Fibroblast of lung (primary cell): Measurements from ENCODE around the gene PIK3R6. TPM values are rescaled to one million over a fixed set of nuclear protein-coding genes. Genes with fewer than 3 reads are reported as not detected.

Experiments used
- DNase-seq, 2 donors: peaks; one replicate each; pipeline versions ENCODE4 v3.0.0 to v3.0.0-alpha.2; 2010; ENCODE audit warnings: low read depth in 2 of 2
- H2AFZ ChIP-seq: 2 replicates; pipeline ENCODE4 v1.5.1; 2012; ENCODE audit warnings: low read length, control low read depth, inconsistent platforms
- H3K27ac ChIP-seq: 2 replicates; pipeline ENCODE4 v1.5.1; 2011; ENCODE audit warnings: low read length, control low read depth; ENCODE audit not compliant: insufficient read depth
- H3K27me3 ChIP-seq: 2 replicates; pipeline ENCODE4 v1.5.1; 2011; ENCODE audit warnings: mild to moderate bottlenecking, low read length; ENCODE audit not compliant: control insufficient read depth, insufficient read depth
- H3K36me3 ChIP-seq: 2 replicates; pipeline ENCODE4 v1.5.1; 2011; ENCODE audit warnings: low read length; ENCODE audit not compliant: control insufficient read depth, insufficient read depth
- H3K4me1 ChIP-seq: 2 replicates; pipeline ENCODE4 v1.5.1; 2011; ENCODE audit warnings: low read length; ENCODE audit not compliant: control insufficient read depth, insufficient read depth; ENCODE audit errors: extremely low read depth
- H3K4me2 ChIP-seq: 2 replicates; pipeline ENCODE4 v1.5.1; 2011; ENCODE audit warnings: low read length, control low read depth; ENCODE audit not compliant: insufficient read depth; ENCODE audit errors: extremely low read depth
- H3K4me3 ChIP-seq, 4 experiments: fragments of 200-600 bp in 1 of 4; sonication (generic) in 1 of 4; replicated peaks in 1 of 4; 2 replicates each; pipeline ENCODE4 v1.5.1; 2011 to 2016; ENCODE audit warnings: low read length in 4 of 4, low read depth in 3 of 4, mild to moderate bottlenecking in 3 of 4, control low read depth in 2 of 4, inconsistent platforms in 1 of 4, mixed read lengths in 1 of 4; ENCODE audit not compliant: insufficient read depth in 1 of 4; ENCODE audit errors: control extremely low read depth in 1 of 4
- H3K79me2 ChIP-seq: 2 replicates; pipeline ENCODE4 v1.5.1; 2012; ENCODE audit warnings: mild to moderate bottlenecking, low read length, inconsistent platforms; ENCODE audit not compliant: control insufficient read depth, insufficient read depth
- H3K9ac ChIP-seq: 2 replicates; pipeline ENCODE4 v1.5.1; 2011; ENCODE audit warnings: mild to moderate bottlenecking, low read length, control low read depth; ENCODE audit not compliant: insufficient read depth
- H3K9me3 ChIP-seq: 2 replicates; pipeline ENCODE4 v1.5.1; 2012; ENCODE audit warnings: low read depth, low read length; ENCODE audit not compliant: control insufficient read depth, insufficient read depth
- H4K20me1 ChIP-seq: 2 replicates; pipeline ENCODE4 v1.5.1; 2011; ENCODE audit warnings: low read length; ENCODE audit not compliant: control insufficient read depth, insufficient read depth; ENCODE audit errors: extremely low read depth
- CTCF ChIP-seq, 2 donors: IDR thresholded peaks in 1 of 2; conservative IDR thresholded peaks in 1 of 2; 1 replicate in 1 of 2; 2 replicates in 1 of 2; pipeline ENCODE4 v1.5.1; 2011 to 2012; ENCODE audit warnings: low read length in 2 of 2, control low read depth in 1 of 2, inconsistent platforms in 1 of 2, low read depth in 1 of 2, mild to moderate bottlenecking in 1 of 2
- EZH2 ChIP-seq: IDR thresholded peaks from 2 replicates; pipeline ENCODE4 v1.5.1; 2012; ENCODE audit warnings: low read length, control low read depth, mild to moderate bottlenecking; ENCODE audit errors: missing control alignments
- polyA plus RNA-seq, 2 donors: library from polyadenylated mRNA; depleted of rRNA in 1 of 2; stranded (reverse) in 1 of 2; unstranded in 1 of 2; fragments of >200 nt; gene quantifications; 2 replicates each; pipeline ENCODE4 v1.2.1, GENCODE V29; 2011 to 2012; ENCODE audit warnings: missing spikeins in 1 of 2
- total RNA-seq: library from RNA; depleted of rRNA; stranded (reverse); fragments of >200 nt; gene quantifications from 2 replicates; pipeline ENCODE4 v1.2.1, GENCODE V29; 2014

The PIK3R6 gene
- total and polyA plus RNA-seq, 2 donors (not counting 1 experiment from before 2014, with no cell fraction given): 0.02 TPM; not detected in 1

- no peaks in the 10 kb centered on the region for H4K20me1 ChIP-seq
- no peaks in the 10 kb centered on the region for H3K9me3 ChIP-seq
- H3K79me2 ChIP-seq: no peaks in the 10 kb centered on the region
- no peaks in the 10 kb centered on the region for H3K4me1 ChIP-seq
- no peak overlapping the region for H2AFZ ChIP-seq
- H3K9ac ChIP-seq: no peak overlapping the region
- no peaks in the 10 kb centered on the region for H3K27me3 ChIP-seq
- no peaks in the 10 kb centered on the region for H3K36me3 ChIP-seq
- no peak overlapping the region for H3K4me2 ChIP-seq
- H3K27ac ChIP-seq: no peak overlapping the region
- TF ChIP-seq CTCF (conservative IDR thresholded peaks at IDR 0.05 in 1 of 2, IDR thresholded peaks at IDR 0.05 in 1 of 2; ENCODE audit: low read depth in 1 of 2, low read length in 2 of 2) (no peak), EZH2 (no peak)
- no peak overlapping the region for H3K4me3 ChIP-seq
- DNase-seq: no peak
Measured at GRCh38 chr17:8828517-8828875, 39.0 kb downstream of the PIK3R6 start.

GRCh38 chr17:8826808-8827435, 40.6 kb downstream of the PIK3R6 start:
- TF ChIP-seq EZH2: no peak
- no peak for TF ChIP-seq CTCF (conservative IDR thresholded peaks at IDR 0.05 in 1 of 2, IDR thresholded peaks at IDR 0.05 in 1 of 2; ENCODE audit: low read depth in 1 of 2, low read length in 2 of 2)
- Histone ChIP-seq H3K36me3 (no peaks in the 10 kb centered on the region), H3K4me3 (no peak overlapping the region), H3K4me1 (no peaks in the 10 kb centered on the region), H3K27me3 (no peaks in the 10 kb centered on the region), H3K9ac (no peak overlapping the region), H4K20me1 (no peaks in the 10 kb centered on the region), H3K4me2 (no peak overlapping the region), H3K9me3 (no peaks in the 10 kb centered on the region), H2AFZ (no peak overlapping the region), H3K27ac (no peak overlapping the region), H3K79me2 (no peaks in the 10 kb centered on the region)
- no peak for DNase-seq

DNA sequence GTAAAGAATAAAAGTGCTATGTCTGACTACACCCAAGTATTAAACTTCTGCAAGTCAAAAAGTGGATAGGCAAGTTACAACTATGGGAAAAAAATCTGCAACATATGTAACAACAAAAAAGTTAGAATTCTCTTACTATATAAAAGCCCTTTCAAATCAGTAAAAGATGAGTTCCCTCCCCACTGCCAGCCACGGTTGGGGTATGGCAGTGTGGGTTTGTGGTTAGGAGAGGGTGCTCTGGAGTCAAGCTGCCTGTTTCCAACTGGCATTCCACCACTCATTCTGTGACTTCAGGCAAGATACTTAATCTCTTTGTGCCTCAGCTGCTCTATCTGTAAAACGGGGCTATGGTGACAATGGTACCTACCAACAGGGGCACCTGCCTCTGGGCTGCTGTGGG, 41.7 kb downstream of the PIK3R6 start:
- H3K36me3 ChIP-seq: no peaks in the 10 kb centered on the region
- no peak for TF ChIP-seq CTCF (conservative IDR thresholded peaks at IDR 0.05 in 1 of 2, IDR thresholded peaks at IDR 0.05 in 1 of 2; ENCODE audit: low read depth in 1 of 2, low read length in 2 of 2)
- no peak for TF ChIP-seq EZH2

More for the DNA sequence above, 41.7 kb downstream of the PIK3R6 start:
- no peak overlapping the region for H3K9ac ChIP-seq
- DNase-seq: no peak
- no peak overlapping the region for H2AFZ ChIP-seq
- H3K79me2 ChIP-seq: no peaks in the 10 kb centered on the region
- no peak overlapping the region for H3K27ac ChIP-seq
- H3K4me1 ChIP-seq: no peaks in the 10 kb centered on the region
- no peaks in the 10 kb centered on the region for H3K27me3 ChIP-seq
- H3K4me2 ChIP-seq: no peak overlapping the region
- no peaks in the 10 kb centered on the region for H3K9me3 ChIP-seq
- no peaks in the 10 kb centered on the region for H4K20me1 ChIP-seq
- no peak overlapping the region for H3K4me3 ChIP-seq
